GM21576 (cell line): Measurements from ENCODE around the gene GLIS1.

Experiments
- ATAC-seq: cut with Tn5 transposase; IDR thresholded peaks from one replicate; pipeline ENCODE4 v1.9.1; 2021; ENCODE audit warnings: mild to moderate bottlenecking, moderate library complexity; ENCODE audit not compliant: unreplicated experiment

Gene GLIS1

GRCh38 chr1:53584777-53585107 is 154.2 kb downstream of the GLIS1 start:
- ATAC-seq, result no peak

GRCh38 chr1:53583868-53584776 is 154.8 kb downstream of the GLIS1 start:
- no peak for ATAC-seq

- no peak for ATAC-seq
Observed at GRCh38 chr1:53583021-53583867, 155.7 kb downstream of the GLIS1 start.

GRCh38 chr1:53582211-53583020 is 156.5 kb downstream of the GLIS1 start:
- ATAC-seq, result no peak

DNA sequence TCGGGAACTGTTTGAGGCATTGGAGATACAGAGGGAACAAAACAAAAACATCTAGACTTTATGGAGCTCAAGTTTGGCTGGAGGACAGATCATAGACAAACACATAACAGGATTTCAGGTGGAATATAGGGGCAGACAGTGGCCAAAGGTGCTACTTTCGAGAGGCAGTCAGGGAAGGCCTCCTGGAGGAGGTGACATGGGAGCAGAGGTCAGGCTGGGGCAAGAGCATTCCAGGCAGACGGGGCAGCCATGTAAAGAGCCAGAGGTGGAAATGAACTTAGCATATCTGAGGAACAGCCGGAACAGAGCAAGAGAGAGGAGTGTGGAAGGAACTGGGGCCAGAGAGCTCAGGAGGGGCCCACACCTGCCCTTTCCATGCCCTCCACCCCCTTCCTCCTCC is 157.5 kb downstream of the GLIS1 start:
- ATAC-seq, result no peak

DNA sequence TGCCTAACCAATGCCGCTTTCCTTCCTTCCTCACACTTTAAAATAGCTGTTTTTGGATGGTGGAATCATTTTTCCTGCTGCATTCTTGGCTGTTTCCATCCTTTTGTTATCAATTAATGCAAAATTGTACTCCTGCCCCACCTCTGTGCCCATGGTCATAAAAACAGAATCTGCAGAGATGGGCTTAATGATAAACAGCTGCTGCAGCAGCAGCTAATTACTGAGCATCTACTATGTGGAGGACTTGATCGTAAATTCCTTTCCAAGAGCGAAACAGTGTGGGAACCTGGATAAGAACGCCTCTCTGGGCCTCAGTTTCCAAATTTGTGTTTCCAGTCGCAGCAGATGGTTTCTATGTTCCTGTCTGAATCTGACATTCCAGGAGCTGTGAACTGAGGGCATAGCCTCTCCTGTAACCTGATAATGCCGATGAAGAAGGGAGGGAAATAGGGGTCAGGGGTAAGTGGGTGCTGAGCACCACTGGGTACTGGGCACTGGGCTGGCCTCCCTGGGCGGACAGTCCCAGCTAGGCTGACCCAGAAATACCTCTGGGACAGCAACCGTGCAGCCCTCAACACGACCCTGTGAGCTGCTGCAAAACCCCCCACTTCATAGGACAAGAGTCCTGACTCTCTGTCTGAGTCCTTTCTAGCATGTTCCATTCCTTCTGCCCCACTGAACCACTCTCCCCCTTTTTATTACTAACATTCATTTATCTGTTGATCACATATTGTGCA is 158.1 kb downstream of the GLIS1 start:
- no peak for ATAC-seq

GRCh38 chr1:53580009-53580400 is 159.0 kb downstream of the GLIS1 start:
- ATAC-seq, result no peak

DNA sequence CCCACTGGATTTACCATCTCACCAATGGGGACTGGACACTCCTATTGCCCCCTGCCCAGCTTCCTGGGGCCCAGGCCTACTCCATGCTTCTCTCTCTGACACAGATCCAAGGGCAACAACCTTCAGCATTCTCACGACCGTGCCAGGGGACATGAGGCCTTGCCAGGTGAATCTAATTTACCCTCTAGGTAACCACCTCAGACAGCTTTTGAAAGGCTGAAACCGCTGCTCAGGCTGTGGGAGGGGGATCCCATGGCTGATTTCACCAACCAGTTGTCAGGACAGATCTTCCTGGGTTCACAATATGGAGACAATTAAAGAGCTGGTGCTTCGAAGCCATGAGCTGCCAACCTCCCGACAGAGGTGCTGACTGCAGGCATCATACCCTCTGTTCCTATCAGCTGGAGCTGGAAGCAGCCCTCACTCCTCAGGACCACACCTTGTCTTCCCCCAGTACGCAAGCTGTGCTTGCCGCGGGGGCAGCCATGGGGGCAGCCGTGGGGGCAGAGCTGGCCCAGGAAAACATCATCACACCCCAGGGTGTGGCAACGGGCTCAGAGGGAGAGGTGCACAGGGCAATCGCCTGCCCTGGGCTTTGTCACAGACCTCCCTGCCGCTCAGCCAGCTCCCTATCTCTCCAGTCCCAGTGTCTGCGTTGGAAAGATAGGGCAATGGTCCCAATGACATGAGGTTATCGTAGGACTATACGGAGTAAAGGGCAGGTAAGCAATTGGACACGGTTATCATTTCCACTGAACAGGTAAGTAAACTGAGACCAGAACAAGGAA is 159.5 kb downstream of the GLIS1 start:
- ATAC-seq, result no peak

- no peak for ATAC-seq
Observed at GRCh38 chr1:53578358-53578757, 160.6 kb downstream of the GLIS1 start.

- no peak for ATAC-seq
Observed at GRCh38 chr1:53577761-53578100, 161.2 kb downstream of the GLIS1 start.

DNA sequence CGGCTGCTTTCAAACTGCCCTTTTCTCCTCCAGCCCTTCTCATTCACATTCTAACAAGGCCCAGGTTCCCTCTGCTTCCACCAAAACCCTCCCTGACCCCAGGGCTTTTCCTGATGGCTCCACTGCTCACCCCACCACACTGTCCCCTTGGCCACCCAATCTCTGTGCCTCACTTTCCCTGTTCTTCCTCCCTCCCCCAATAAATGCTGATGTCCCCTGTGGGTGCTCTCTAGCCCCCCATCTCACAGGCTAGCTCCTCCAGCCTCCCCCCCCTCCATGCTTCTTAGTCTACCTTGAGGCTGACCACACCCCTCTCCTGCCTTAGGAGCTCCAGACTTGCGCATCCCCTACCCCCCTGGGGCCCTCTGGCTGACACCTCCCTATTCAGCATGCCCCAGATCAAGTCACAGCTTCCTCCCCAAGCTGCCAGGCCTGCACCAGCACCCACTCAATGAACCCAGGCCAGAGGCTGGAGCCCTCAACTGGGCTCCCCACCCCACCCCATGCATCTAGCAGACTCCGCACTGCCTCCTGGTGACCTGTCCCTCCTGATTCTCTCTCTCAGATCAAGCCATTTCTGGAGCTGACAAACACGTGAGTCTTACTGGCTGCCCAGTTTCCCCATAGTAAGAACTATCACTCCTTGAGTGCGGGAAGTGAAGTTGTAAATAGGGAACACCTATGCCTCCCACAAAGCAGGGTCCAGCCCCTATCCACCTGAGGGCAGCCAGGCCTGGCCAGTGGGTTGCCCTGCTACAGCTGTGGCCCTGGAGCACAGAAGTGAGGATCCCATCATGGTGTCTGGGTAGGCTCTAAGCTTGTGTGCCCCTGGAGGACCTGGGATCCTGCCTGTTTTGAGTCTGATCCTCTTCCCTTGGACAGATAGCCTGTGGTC is 161.9 kb downstream of the GLIS1 start:
- ATAC-seq, result no peak

GRCh38 chr1:53576381-53576801 is 162.6 kb downstream of the GLIS1 start:
- ATAC-seq, result no peak

- no peak for ATAC-seq
Observed at GRCh38 chr1:53575955-53576320, 163.0 kb downstream of the GLIS1 start.

DNA sequence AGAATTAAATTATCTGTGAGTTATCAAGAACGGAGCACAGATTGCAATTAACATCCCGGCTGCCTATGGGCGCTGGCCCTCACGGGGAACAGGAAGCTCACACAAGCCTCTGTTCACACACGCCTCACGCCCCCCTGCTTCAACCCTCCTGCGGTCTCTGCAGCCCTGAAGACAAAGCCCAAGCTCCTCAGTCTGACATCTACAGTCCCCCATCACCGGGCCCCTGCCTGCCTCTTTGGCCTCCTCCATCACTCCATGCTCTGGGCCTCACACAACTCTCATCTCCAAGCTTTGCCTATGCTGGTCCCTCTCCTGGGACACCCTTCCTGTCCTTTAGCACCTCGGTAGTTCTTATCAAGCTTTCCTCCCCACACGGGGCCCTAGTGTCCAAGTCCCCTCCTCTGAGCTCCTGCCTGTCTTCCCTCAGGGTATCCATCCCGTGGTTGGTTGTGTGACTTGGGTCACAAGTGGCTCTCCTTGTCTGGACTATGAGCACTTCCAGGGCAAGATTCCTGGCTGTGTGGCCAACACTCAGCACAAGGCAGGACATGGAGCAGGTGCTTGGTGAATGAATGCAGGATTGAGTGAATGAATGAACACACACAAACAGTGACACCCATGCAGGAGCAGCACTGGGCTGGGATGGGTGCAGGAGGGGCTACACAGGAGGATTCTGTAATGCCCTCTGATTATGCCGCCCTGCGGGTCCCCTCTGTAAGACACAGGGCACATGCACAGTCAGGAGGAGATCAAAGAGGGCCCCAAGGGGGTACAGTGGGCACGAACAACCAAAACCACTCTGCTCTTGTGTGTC is 163.6 kb downstream of the GLIS1 start:
- no peak for ATAC-seq

GRCh38 chr1:53574621-53575020 is 164.3 kb downstream of the GLIS1 start:
- ATAC-seq, result no peak

GRCh38 chr1:53573931-53574330 is 165.0 kb downstream of the GLIS1 start:
- no peak for ATAC-seq

DNA sequence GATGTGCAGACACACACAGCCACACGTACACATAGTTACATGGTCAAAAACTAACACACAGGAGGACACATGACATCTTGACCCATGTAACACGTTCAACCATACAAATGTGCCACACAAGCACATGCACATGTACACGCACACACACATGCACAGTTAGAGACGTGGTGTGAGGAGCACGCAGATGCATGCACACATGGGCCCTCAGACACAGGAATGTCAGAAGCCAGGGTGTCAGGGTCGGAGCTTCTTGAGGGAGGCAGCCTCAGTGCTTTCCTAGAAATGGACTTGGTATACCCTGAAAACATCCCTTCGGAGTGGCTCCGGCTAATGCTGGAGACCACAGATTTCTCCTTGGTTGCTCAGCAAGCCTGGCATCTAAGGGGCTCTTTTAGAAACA is 165.4 kb downstream of the GLIS1 start:
- ATAC-seq, result no peak

GRCh38 chr1:53572815-53573173 is 166.2 kb downstream of the GLIS1 start:
- no peak for ATAC-seq
